Urothelium cell line (cell line): ENCODE measurements around the gene IGF1R.
A peak's percentile ranks its signal among the peaks of the same experiment; 100 is the strongest.

Source experiments
- DNase-seq: peaks from one replicate; pipeline ENCODE4 v3.0.0; 2011; ENCODE audit warnings: low spot score, mixed read lengths
- FAIRE-seq: peaks from 2 replicates; lab custom pipeline; 2011; peaks lifted over from hg19 to GRCh38; lab: Jason Lieb, UNC

Gene IGF1R

DNA sequence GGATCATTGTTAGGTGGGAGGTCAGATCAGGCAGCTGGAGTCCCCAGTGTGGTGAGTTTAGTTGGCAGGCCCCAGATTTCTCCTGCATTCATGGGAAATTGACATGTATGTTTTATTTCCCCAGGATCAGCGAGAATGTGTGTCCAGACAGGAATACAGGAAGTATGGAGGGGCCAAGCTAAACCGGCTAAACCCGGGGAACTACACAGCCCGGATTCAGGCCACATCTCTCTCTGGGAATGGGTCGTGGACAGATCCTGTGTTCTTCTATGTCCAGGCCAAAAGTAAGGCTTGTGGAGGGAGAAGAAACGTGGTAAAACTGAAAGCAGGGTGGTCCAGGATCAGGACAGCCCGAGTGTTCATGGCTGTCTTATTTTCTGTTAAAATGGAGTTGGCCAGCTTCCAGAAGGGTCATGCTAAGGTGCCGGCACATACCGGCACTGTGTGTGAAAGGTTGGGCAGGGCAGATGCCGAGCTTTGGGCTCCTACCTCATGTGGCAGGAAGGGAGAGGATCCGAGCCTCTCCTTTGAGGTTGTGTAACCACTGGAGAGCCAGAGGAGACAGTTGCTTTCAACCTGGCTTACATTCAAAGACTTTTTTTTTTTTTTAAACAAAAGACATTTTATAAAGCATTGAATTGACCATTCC is 276.2 kb downstream of the IGF1R start:
- FAIRE-seq, result no peak
- no peak for DNase-seq

DNA sequence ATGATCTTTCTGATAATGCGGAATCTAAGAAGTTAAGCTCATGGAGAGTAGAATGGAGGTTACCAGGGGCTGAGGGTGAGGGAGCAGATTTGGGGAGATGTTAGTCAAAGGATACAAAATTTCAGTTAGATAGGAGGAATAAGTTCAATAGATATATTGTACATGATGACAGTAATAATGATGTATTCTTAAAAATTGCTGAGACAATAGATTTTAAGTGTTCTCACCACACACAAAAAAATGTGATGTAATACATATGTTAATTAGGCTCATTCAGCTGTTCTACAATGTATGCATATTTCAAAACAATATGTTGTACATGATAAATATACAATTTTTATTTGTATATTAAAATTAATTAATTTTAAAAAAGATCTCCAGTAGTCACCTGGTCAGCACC is 277.9 kb downstream of the IGF1R start:
- DNase-seq (no peak), FAIRE-seq (no peak)

DNA sequence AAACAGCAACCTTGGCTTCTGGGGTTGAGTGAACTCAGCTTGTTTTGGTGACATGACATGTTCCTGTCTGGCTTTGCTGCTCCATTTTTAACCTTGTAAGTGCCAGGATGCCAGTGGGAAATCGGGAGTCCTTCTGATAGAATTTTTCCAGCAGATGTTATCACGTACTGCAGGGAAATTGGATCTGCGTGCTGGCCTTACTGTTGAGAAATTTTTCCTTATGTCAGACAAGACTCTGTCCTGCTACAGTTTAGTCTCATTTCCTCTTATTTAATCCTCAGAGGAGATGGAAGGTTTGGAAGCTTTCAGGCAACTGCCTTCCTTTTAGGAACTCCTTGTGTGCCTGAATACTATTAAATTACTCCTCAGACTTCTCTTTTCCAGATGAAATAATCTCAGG is 278.7 kb downstream of the IGF1R start:
- DNase-seq (no peak), FAIRE-seq (no peak)

DNA sequence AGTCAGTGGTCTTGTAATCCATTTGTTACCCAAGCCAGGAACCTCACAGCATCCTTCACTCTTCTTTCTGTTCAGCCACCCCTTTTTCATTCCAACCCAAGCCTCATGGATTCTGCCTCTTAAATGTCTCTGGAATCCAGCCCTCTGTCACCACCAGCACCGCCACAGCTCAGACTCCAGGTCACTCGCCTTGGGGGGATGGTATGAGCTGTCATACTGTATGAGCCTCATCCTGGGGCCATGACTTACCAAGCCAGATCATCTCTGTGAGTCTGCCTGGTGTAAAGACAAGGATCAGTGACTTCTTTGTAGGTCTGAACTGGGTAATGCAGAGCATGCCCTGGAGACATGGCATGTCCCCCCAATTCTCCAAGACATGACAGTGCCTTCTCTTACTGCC is 279.7 kb downstream of the IGF1R start:
- DNase-seq (no peak), FAIRE-seq (no peak)

DNA sequence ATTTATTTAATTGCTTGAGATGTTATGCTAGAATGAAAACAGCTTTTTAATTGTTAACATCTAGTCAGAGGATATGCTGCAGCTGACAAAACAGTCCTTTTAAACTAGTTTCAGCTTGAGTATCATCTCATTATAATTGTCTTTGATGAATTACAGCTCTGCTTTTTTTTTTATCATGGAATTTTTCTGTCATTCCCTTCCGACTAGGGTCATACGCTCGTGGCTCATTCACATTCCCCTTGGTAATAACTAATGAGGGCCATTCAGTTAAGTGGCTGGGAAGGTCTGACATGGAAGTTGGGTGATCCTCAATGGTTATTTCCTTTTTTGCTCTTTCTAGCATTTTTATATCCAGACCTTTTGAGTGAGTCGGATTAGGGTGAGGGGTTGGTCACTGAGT is 282.2 kb downstream of the IGF1R start:
- no peak for FAIRE-seq

DNA sequence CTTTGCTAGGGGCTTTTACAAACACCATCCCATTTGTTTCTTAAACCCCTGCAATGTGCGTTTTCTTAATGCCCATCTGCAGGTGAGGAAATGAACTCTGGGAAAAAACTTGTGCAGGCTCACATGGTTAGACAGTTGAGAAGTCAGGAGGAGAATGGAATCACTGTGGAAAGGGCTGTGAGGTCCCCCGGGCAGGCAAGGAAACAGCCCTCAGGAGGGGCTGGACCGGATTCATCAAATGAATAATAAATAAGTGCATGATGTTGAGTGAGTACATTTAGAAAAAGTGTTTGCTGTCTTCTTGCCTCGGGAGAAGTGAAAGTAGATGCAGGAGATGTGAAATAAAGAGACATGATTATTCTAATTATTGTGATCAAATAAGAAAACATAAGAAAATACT is 282.7 kb downstream of the IGF1R start:
- no peak for FAIRE-seq
- DNase-seq, result no peak

More for the DNA sequence above, 282.2 kb downstream of the IGF1R start:
- no peak for DNase-seq

DNA sequence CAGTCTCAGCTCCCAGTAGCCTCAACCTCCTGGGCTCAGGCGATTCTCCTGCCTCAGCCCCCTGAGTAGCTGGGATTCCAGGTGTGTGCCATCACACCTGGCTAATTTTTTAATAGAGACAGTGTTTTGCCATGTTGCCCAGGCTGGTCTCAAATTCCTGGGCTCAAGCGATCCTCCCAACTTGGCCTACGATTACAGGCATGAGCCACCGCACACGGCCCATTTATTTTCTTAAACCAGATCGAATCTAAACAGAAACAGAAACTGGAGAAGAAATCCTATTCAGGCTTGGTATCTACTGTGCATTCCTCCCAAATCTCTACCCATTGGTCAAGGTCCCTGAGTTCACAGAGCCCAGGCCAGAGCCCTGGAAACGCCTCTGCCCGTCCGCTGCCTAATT is 285.1 kb downstream of the IGF1R start:
- no peak for DNase-seq
- no peak for FAIRE-seq

DNA sequence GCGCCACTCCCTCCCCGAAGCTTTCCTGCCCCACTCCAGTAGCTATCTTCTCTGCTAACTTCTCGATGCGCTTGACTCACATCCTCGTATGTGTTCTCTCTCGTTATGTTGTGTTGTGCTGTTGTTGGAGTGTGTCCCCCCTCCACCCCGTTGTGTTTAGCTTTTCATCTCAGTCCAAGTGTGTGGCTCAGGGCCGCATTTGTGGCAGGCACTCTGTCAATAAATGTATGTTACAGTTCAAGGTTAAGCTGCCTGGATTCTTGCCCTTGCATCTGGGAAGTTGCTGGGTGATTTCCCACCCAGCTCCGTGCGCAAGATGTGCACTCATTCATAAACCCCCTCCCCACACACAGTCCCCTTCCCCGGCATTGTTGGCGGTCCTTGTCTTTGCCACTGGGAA is 287.4 kb downstream of the IGF1R start:
- FAIRE-seq (peak; percentile 61), DNase-seq (no peak)

DNA sequence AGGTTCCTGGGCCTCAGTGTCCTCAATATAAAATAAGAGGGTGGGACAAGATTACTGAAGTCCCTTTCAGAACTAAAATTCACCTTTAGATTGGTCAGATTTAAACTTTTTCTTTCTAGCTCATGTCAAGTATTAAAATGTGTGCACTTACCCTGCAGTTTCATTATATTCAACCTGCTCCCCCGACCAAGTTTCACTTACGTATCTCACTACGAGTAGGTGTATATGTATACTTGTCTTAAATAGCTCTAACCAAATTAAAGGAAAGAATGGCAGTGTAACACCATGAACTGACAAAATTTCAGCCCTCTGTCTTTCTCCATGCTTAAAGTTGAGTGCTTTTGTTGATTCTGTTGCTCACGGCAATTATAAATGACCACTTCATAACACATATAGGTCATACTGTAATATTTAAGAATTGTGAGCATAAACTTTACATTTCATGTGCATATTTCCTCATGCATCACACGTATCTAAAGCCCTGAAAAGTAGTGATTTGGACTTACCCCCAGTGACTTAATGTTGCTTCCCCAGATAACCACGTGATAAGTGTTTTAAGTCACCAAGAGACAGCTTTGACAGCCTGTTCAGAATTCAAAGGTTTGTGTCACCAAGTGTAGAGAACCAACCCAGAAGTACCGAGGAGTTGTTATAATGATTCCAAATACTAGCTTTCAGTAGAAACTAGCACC is 289.2 kb downstream of the IGF1R start:
- no peak for DNase-seq
- FAIRE-seq, result no peak

DNA sequence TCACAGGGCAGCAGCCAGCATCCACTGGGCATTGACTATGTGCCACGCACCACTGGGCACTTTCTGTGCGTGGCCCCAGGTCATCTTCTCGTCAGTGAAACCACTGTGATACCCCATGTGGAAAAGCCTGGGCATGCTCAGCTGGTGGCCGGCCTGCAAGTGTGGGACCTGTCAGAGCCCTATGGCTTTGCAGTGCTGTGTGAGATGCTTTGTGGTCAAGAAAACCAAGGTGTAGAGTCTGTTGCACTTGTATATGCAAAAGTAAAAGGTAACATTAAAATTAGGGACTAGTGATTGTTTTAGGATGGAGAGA is 289.7 kb downstream of the IGF1R start:
- FAIRE-seq (no peak), DNase-seq (no peak)

DNA sequence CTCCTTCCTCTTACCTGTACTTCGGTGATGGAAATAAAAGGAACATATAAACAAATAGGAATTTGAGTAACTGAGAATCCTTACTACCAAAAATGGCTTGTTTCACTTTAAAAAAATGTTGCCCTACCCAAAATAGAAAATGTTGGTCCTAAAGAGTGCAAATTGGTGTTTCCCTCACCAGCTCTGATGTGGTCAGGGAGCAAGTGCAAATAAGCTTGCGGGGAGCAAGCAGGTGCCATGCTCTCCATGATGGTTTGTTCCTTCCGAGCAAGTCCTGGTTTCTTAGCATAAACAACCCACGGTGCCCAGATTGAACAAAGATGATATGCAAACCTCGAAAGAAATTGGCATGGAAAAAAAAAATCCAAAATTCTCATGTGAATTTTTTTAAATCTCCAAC is 290.5 kb downstream of the IGF1R start:
- FAIRE-seq (no peak), DNase-seq (no peak)

DNA sequence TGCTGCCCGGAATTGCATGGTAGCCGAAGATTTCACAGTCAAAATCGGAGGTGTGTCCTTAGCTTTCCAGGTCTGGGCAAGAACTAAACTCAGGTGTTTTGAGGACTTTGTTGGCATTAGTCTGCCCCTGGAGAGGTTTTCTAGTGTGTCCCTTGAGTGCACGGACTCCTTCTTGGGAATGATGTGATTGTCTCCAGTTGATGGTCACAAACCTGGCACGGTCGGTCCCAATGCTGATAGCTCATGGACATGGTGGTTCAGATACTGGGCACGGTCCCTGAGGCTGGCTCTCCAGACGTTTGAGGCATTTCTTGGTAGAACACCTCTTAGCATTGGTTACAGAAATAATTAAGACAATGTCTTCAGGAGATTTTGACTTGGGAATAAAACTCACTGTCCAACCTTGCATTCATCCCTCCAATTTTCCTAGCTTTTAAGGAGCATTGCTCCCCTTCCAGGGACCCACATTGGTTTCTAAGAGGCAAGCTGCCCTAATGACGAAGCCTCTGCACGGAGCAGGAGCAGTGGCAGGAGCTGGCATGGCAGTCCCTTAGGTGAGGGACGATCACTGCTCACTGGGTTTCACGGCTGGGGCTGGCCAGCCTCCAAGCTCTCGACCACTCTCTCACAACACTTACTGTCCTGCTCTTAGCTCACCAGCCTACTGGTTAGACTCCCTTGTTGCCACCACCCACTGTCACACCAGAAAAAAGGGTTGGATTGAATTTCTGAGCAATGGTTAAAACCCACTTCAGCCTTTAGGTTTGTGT is 291.2 kb downstream of the IGF1R start:
- no peak for DNase-seq
- no peak for FAIRE-seq

DNA sequence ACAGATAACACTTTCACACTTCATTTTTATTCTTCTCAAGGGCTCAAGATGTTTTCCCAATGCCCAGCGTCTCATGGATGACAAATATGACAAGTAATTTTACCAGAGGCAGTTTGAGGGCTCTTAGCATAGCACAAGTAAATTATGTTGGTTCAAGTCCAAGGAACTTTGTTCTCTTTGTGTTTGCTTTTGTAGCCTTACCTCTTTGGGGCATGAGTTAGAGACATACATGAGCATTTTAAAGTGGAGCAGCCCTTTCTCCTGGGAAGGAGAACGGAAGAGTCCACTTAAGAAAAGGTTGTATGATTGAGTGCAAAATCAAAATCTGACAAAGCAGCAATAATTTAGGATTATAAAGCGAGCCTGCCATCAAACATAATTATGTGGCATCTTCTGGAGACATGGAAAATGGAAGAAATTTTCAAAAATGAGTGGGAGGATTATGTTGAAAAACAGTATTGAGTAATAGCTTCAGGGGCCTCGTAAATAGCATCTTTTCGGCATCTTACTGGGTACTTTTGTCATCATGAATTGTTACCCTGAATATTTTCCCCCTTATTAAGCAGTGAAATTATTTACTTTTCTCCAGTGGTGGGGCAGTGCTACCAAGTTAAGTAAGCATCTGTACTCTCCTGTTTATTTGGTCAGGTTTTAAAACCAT is 293.4 kb downstream of the IGF1R start:
- FAIRE-seq (no peak), DNase-seq (no peak)

DNA sequence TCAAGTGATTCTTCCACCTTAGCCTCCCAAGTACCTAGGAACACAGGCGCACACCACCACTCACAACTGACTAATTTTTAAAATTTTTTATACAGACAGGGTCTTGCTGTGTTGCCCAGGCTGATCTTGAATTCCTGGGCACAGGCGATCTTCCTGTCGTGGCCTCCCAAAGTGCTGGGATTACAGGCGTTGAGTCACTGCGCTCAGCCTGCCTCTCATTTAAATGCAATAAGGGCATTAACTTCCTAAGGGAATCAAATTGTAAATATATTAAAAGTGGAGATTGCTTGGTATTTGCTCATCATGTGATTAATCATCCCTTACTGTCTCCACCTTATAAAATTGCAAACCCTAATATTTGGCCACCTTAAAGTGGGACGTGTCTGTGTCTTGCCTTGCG is 294.1 kb downstream of the IGF1R start:
- DNase-seq (no peak), FAIRE-seq (no peak)

DNA sequence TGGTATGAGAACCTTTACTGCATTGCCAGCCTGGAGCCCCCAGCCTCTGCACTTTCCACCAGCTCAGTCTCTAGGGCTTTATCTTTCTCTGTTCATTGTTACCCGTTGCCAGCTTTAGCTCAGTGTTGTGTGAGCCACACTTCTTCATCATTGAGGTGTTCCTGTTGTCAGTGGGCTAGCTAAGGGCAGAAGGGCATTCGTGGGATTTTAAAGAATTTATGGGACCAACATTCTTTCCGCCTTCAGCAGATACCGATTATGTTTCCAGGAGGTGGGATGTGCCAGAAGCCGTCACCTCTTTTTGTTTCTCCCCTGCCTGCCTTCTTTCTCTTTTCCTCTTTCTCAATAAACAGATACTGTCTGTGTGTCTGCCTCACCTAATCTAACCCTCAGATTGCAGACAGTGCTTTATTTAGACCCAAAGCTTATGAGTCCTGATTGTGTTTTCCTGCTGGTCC is 294.7 kb downstream of the IGF1R start:
- FAIRE-seq (no peak), DNase-seq (no peak)

DNA sequence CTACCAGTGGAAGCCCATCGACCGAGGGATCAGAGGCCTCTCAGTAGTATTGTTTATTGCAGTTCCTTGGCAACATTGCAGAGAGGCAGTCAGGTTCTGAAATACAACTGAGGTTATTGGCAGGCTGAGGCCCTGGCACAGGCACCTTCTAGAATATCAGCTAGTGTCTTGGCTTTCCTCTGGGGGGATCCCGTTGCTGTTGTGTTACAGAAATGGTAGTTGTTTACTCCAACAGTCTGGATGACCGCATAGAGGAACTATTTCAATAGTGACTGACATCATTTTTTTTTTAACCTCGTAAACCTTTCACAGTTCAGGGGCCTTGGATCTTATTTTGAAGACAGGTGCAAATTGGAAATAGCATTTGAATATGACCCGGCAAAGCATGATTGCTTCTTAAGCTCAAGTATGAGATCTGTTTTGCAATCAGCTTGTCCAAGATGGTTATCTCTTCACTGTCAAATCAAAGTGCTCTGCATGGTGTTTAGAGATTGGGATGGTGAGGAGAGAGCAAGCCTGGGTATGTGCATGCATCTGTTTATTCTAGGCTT is 295.3 kb downstream of the IGF1R start:
- FAIRE-seq, result no peak
- no peak for DNase-seq

DNA sequence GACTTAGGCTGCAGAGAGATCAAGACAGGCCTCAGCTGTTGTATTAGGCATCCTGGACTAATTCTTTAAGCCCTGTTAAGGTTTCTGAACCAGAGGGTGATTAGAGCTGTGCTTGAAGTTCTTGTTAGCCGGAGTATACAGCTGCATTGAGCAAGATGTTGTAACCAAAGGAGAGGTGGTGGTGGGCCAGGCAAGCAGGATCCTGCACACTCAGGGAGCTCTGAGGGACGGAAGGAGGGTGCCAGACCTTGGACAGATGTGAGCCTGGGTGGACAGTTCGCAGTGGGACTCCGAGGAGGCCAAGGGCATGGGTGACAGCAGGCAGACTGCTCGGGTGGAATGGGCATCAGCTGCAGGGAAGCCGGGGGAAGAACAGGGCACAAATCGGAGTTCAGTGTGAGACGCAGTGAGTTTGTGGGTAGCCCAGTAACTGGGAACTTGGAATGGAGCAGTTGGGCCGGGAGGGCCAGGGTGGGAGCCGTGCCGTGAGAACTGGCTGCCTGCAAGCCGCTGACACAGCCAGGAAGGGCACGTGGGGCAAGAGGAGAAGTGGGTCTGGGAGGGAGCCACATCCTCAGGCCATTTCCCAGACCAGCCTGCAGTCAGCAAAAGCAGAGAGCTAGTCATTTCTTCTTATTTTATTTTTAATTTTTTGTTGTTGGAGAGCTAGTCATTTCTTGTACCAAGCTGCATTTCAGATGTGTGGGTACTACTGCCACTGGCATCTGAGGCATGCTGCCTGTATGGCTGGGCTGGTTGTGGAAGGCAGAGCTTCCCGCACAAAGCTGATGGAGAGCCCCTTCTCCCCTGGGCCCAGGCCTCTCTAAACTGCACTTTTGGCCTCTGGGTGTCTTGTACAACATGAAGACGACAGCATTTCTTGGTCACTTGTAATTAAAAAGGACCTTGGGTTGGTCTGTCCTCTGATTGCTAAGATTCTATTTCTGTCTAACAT is 298.2 kb downstream of the IGF1R start:
- no peak for FAIRE-seq
- no peak for DNase-seq

DNA sequence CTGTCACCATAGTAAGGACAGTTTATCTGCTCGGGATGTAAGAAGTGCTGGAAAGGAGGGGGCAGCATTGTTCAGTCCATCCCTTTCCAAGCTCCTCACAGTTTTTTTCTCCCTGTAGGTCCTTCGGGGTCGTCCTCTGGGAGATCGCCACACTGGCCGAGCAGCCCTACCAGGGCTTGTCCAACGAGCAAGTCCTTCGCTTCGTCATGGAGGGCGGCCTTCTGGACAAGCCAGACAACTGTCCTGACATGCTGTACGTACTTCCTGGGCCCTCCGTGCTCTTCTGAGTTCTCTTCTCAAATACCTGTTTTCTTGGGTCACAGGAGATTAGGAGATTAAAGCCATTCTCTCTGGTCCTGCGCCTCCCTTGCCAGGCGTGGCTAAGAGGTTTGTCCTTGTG is 300.1 kb downstream of the IGF1R start:
- no peak for FAIRE-seq
- DNase-seq, result no peak

DNA sequence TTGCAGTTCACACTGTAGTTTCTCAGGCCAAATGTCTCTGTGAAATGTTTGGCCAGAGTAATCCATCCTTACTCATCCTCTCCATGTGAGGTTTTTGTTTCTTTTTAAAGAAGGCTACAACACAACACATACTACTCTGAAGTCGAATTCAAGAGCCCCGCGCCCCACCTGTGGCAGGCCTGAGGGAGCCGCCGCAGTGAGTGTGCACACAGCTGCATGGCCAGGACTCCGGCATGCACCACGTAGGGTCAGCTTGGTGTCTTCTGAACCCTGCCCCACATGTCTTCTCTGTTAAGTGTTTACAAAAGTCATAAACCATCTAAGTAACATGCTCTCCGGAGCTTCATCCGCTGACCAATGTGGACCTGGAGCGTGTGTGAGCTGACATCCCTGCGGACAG is 300.6 kb downstream of the IGF1R start:
- no peak for FAIRE-seq

DNA sequence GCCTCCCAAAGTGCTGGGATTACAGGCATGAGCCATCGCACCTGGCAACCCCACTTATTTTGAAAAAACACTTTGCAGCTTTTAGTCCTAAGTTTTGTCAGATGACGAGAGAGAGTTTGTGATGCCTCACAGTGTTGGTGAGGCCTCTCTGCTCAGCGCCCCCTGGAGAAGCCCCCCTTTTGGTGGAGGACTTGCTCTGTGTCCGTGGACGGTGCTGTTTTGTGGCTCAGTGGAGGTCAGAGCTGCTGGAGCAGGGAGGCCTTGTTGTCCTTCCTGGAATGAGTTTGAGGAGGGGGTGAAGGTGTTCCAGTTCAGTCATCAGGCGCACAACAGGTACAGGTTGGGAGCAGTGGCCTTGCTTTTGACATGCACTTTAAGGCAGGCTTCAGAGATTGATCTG is 301.3 kb downstream of the IGF1R start:
- FAIRE-seq, result no peak
- no peak for DNase-seq

More for the DNA sequence above, 300.6 kb downstream of the IGF1R start:
- DNase-seq, result no peak
